Measurements from ENCODE around the gene UPF1.

DNA sequence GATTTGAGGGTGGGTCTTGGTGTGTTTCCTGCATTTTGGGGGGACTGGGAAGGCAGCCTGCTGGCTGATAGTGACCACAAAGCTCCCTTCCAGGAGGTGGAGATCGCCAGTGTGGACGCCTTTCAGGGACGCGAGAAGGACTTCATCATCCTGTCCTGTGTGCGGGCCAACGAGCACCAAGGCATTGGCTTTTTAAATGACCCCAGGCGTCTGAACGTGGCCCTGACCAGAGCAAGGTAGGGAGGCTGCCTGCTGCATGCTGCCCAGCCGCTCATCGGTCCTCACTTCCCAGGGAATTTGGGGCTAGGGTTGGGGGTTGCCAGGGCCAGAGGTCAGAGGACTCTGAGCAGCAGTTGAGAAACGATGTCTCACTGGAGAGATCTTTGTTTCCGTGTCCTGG is 30.2 kb downstream of the UPF1 start:
- TF ChIP-seq, protein P1, sequence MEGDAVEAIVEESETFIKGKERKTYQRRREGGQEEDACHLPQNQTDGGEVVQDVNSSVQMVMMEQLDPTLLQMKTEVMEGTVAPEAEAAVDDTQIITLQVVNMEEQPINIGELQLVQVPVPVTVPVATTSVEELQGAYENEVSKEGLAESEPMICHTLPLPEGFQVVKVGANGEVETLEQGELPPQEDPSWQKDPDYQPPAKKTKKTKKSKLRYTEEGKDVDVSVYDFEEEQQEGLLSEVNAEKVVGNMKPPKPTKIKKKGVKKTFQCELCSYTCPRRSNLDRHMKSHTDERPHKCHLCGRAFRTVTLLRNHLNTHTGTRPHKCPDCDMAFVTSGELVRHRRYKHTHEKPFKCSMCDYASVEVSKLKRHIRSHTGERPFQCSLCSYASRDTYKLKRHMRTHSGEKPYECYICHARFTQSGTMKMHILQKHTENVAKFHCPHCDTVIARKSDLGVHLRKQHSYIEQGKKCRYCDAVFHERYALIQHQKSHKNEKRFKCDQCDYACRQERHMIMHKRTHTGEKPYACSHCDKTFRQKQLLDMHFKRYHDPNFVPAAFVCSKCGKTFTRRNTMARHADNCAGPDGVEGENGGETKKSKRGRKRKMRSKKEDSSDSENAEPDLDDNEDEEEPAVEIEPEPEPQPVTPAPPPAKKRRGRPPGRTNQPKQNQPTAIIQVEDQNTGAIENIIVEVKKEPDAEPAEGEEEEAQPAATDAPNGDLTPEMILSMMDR (IDR thresholded peaks at IDR 0.05) = no peak
- TF ChIP-seq POLR2A (IDR thresholded peaks at IDR 0.05) = no peak
